H1 (cell line): Measurements from ENCODE around the gene ANKRD53. TPM values are rescaled to one million over a fixed set of nuclear protein-coding genes. Genes with fewer than 3 reads are reported as not detected.

Source experiments
- CTCF ChIA-PET: fragments of 300-600 bp; sonication (Branson Sonifier 250); formaldehyde crosslinking; loops from one replicate; lab custom pipeline; 2021; ENCODE audit not compliant: partially characterized antibody; lab: Charles Lee
- POLR2A ChIA-PET: fragments of 300-600 bp; sonication (Branson Sonifier 250); formaldehyde crosslinking; loops from one replicate; lab custom pipeline; 2021; ENCODE audit warnings: inconsistent platforms; ENCODE audit not compliant: partially characterized antibody; lab: Charles Lee
- DNase-seq, 2 experiments: peaks; one replicate each; pipeline versions ENCODE4 v3.0.0 to v3.0.0-alpha.2; 2010 to 2022; ENCODE audit warnings: low spot score in 2 of 2, low read depth in 1 of 2, mixed read lengths in 1 of 2
- FAIRE-seq: peaks from 2 replicates; lab custom pipeline; 2011; peaks lifted over from hg19 to GRCh38; lab: Jason Lieb, UNC
- H2AFZ ChIP-seq: 2 replicates; pipeline ENCODE4 v1.8.1; 2012; ENCODE audit warnings: low read length, inconsistent platforms
- H2AK5ac ChIP-seq: 2 replicates; pipeline ENCODE4 v1.6.1; 2013; ENCODE audit warnings: low read depth, low read length
- H2BK120ac ChIP-seq: replicated peaks from 2 replicates; pipeline ENCODE3; 2013; ENCODE audit warnings: low read depth, low read length, inconsistent platforms
- H2BK12ac ChIP-seq: 2 replicates; pipeline ENCODE4 v1.6.1; 2013; ENCODE audit warnings: low read depth, low read length
- H2BK15ac ChIP-seq: 2 replicates; pipeline ENCODE4 v1.6.1; 2013; ENCODE audit warnings: low read length
- H2BK20ac ChIP-seq: 2 replicates; pipeline ENCODE4 v1.6.1; 2013; ENCODE audit warnings: low read length
- H2BK5ac ChIP-seq: 2 replicates; pipeline ENCODE4 v1.6.1; 2013; ENCODE audit warnings: low read depth, low read length
- H3K14ac ChIP-seq: 2 replicates; pipeline ENCODE4 v1.6.1; 2013; ENCODE audit warnings: inconsistent platforms; ENCODE audit not compliant: insufficient read length
- H3K18ac ChIP-seq: 2 replicates; pipeline ENCODE4 v1.6.1; 2013; ENCODE audit warnings: low read length; ENCODE audit errors: extremely low read depth
- H3K23ac ChIP-seq: 2 replicates; pipeline ENCODE4 v1.6.1; 2013; ENCODE audit warnings: inconsistent platforms; ENCODE audit not compliant: insufficient read length
- H3K23me2 ChIP-seq: 2 replicates; pipeline ENCODE4 v1.6.1; 2013; ENCODE audit warnings: low read depth, low read length
- H3K27ac ChIP-seq: 2 replicates; pipeline ENCODE4 v1.6.1; 2011; ENCODE audit warnings: low read depth, low read length, inconsistent platforms
- H3K27me3 ChIP-seq, 4 experiments: replicated peaks in 1 of 4; 1 replicate in 1 of 4; 2 replicates in 3 of 4; pipeline versions ENCODE4 v1.6.1 to v1.8.1; 2011 to 2013; ENCODE audit warnings: low read length in 3 of 4, mild to moderate bottlenecking in 3 of 4, inconsistent platforms in 2 of 4, mixed read lengths in 2 of 4, moderate library complexity in 1 of 4; ENCODE audit not compliant: control insufficient read depth in 3 of 4, insufficient read depth in 3 of 4; ENCODE audit errors: extremely low read depth in 1 of 4
- H3K36me3 ChIP-seq, 4 experiments: 2 replicates each; pipeline versions ENCODE4 v1.6.1 to v1.8.1; 2011 to 2013; ENCODE audit warnings: mild to moderate bottlenecking in 4 of 4, low read length in 3 of 4, moderate library complexity in 2 of 4, control low read depth in 1 of 4, inconsistent platforms in 1 of 4; ENCODE audit not compliant: insufficient read depth in 4 of 4, control insufficient read depth in 2 of 4
- H3K4ac ChIP-seq: replicated peaks from 2 replicates; pipeline ENCODE3; 2013; ENCODE audit warnings: low read length, low read depth, mixed read lengths, inconsistent platforms; ENCODE audit not compliant: insufficient read length
- H3K4me1 ChIP-seq, 4 experiments: replicated peaks in 1 of 4; 1 replicate in 1 of 4; 2 replicates in 3 of 4; pipeline versions ENCODE4 v1.6.1 to v1.8.1; 2011 to 2013; ENCODE audit warnings: low read length in 3 of 4, inconsistent platforms in 2 of 4, mixed read lengths in 1 of 4; ENCODE audit not compliant: insufficient read depth in 4 of 4, control insufficient read depth in 3 of 4
- H3K4me2 ChIP-seq, 2 experiments: 2 replicates each; pipeline versions ENCODE4 v1.6.1 to v1.8.1; 2011 to 2013; ENCODE audit warnings: low read depth in 2 of 2, low read length in 2 of 2, control low read depth in 1 of 2, inconsistent platforms in 1 of 2, mild to moderate bottlenecking in 1 of 2; ENCODE audit not compliant: insufficient read depth in 1 of 2
- H3K4me3 ChIP-seq, 4 experiments: fragments of 200-600, 300-600 bp in 1 of 4; sonication (generic), shearing (Covaris generic), sonication (Bioruptor Twin) in 1 of 4; 2 replicates each; pipeline versions ENCODE4 v1.5.1 to v1.8.1; 2011 to 2016; ENCODE audit warnings: low read length in 4 of 4, low read depth in 3 of 4, control low read depth in 2 of 4, inconsistent platforms in 2 of 4, mild to moderate bottlenecking in 2 of 4, mixed read lengths in 1 of 4, moderate library complexity in 1 of 4; ENCODE audit not compliant: insufficient read depth in 2 of 4; ENCODE audit errors: extremely low read depth in 1 of 4
- H3K56ac ChIP-seq: replicated peaks from 2 replicates; pipeline ENCODE3; 2013; ENCODE audit warnings: low read depth, mild to moderate bottlenecking, mixed read lengths, low read length, inconsistent platforms; ENCODE audit not compliant: insufficient read length
- H3K79me1 ChIP-seq: 2 replicates; pipeline ENCODE4 v1.6.1; 2013; ENCODE audit warnings: low read depth, low read length, control low read depth
- H3K79me2 ChIP-seq, 2 experiments: 2 replicates each; pipeline versions ENCODE4 v1.6.1 to v1.8.1; 2012 to 2013; ENCODE audit warnings: low read length in 2 of 2, mild to moderate bottlenecking in 2 of 2, inconsistent platforms in 1 of 2; ENCODE audit not compliant: insufficient read depth in 2 of 2, control insufficient read depth in 1 of 2
- H3K9ac ChIP-seq, 4 experiments: replicated peaks in 1 of 4; 1 replicate in 1 of 4; 2 replicates in 3 of 4; pipeline versions ENCODE4 v1.6.1 to v1.8.1; 2011 to 2013; ENCODE audit warnings: low read depth in 3 of 4, low read length in 3 of 4, control low read depth in 2 of 4, mild to moderate bottlenecking in 2 of 4, moderate library complexity in 2 of 4, inconsistent platforms in 1 of 4; ENCODE audit errors: extremely low read depth in 1 of 4
- H3K9me3 ChIP-seq, 2 experiments: 2 replicates each; pipeline versions ENCODE4 v1.6.1 to v1.8.1; 2012 to 2013; ENCODE audit warnings: mild to moderate bottlenecking in 2 of 2, moderate library complexity in 2 of 2, control low read depth in 1 of 2, inconsistent platforms in 1 of 2, low read depth in 1 of 2, low read length in 1 of 2, mixed read lengths in 1 of 2; ENCODE audit not compliant: insufficient read depth in 2 of 2
- H4K20me1 ChIP-seq, 2 experiments: replicated peaks in 1 of 2; 2 replicates each; pipeline versions ENCODE3 to v1.8.1; 2011 to 2013; ENCODE audit warnings: inconsistent platforms in 2 of 2, low read length in 2 of 2, mild to moderate bottlenecking in 1 of 2; ENCODE audit not compliant: insufficient read depth in 2 of 2, control insufficient read depth in 1 of 2
- H4K5ac ChIP-seq: 2 replicates; pipeline ENCODE4 v1.6.1; 2013; ENCODE audit warnings: low read length, low read depth, mixed read lengths, inconsistent platforms; ENCODE audit not compliant: insufficient read length
- H4K8ac ChIP-seq: 2 replicates; pipeline ENCODE4 v1.8.0; 2013; ENCODE audit warnings: mild to moderate bottlenecking, moderate library complexity, low read length, inconsistent platforms; ENCODE audit not compliant: insufficient read depth; ENCODE audit errors: extremely low read depth
- H4K91ac ChIP-seq: replicated peaks from 2 replicates; pipeline ENCODE3; 2013; ENCODE audit warnings: low read length, mixed read lengths, inconsistent platforms; ENCODE audit not compliant: insufficient read length
- EZH2 ChIP-seq: fragments of 200-600 bp; sonication (generic); IDR thresholded peaks from 2 replicates; pipeline ENCODE4 v1.7.1; 2012; ENCODE audit warnings: low read depth, mild to moderate bottlenecking, moderate library complexity, low read length, inconsistent platforms; ENCODE audit not compliant: severe bottlenecking
- SAP30 ChIP-seq: fragments of 300-600 bp; sonication (generic); IDR thresholded peaks from 2 replicates; pipeline ENCODE4 v1.7.1; 2012; ENCODE audit warnings: low read length, moderate library complexity, mild to moderate bottlenecking, inconsistent platforms; ENCODE audit not compliant: insufficient read depth, insufficient replicate concordance
- WGBS, 2 experiments: shearing (Covaris generic) in 1 of 2; methylation state at CpG; one replicate each; pipeline versions ENCODE4 v1.1.6 to v1.1.7; 2013 to 2015; ENCODE audit warnings: low lambda C conversion rate in 2 of 2, mixed read lengths in 2 of 2, inconsistent platforms in 1 of 2, low coverage in 1 of 2, missing lambda C conversion rate in 1 of 2; ENCODE audit not compliant: insufficient replicate concordance in 2 of 2, insufficient coverage in 1 of 2, insufficient read length in 1 of 2; ENCODE audit errors: extremely low coverage in 1 of 2, missing lambda C conversion rate in 1 of 2; 5-methylcytosine and 5-hydroxymethylcytosine counted together
- polyA plus RNA-seq, 7 experiments: library from polyadenylated mRNA; depleted of rRNA in 3 of 7; stranded (reverse) in 5 of 7; unstranded in 2 of 7; fragments of >200 nt in 5 of 7; fragments of 200-250 nt in 2 of 7; gene quantifications; 1 replicate in 5 of 7; 2 replicates in 1 of 7; 4 replicates in 1 of 7; pipeline versions ENCODE4 v1.2.1 to v1.2.3, GENCODE V29; 2011 to 2013; ENCODE audit warnings: missing spikeins in 2 of 7, mixed read lengths in 2 of 7
- total RNA-seq: library from RNA; stranded (reverse); fragmentation: NEBNext Ultra II Directional; extraction: Animal tissue kit (Norgen Biotek cat#: 25700); gene quantifications from 2 replicates; pipeline ENCODE4 v1.2.1, GENCODE V29; 2021

Gene ANKRD53
- total and polyA plus RNA-seq, 2 of the 8 experiments (the other 6 are each of a cell fraction or from before 2014, with no cell fraction given) = 0.39 to 0.70 TPM

- Histone ChIP-seq H3K23me2 (peaks cover 3% of the 10 kb centered on the region; the same call in 1 of the 2 replicates), H4K91ac (peak within 1 kb of the TSS; percentile 76), H2AK5ac (peak within 1 kb of the TSS; percentile 98), H3K27ac (no peak within 1 kb of the TSS), H3K79me2 (no peaks in the 10 kb centered on the region), H3K4me3 (no peak within 1 kb of the TSS), H2BK12ac (peak within 1 kb of the TSS; percentile 77), H3K9ac (no peak within 1 kb of the TSS), H2BK120ac (no peak within 1 kb of the TSS), H3K4me1 (peaks cover 7 to 41% (median 27%) of the 10 kb centered on the region in 4 experiments), H2BK5ac (no peak within 1 kb of the TSS; the same call in 1 of the 2 replicates), H3K27me3 (peaks cover 3 to 31% (median 27%) of the 10 kb centered on the region in 4 experiments), H3K56ac (no peak within 1 kb of the TSS), H2BK20ac (peak within 1 kb of the TSS; percentile 48; the same call in 1 of the 2 replicates), H3K36me3 (no peaks in the 10 kb centered on the region), H4K5ac (no peak within 1 kb of the TSS), H3K23ac (no peak within 1 kb of the TSS), H3K4me2 (peak within 1 kb of the TSS in 1 of 2 experiments; percentile 41; a peak in 2 of 4 replicates), H3K79me1 (no peaks in the 10 kb centered on the region), H4K8ac (no peak within 1 kb of the TSS), H2BK15ac (no peak within 1 kb of the TSS), H2AFZ (no peak within 1 kb of the TSS), H3K18ac (no peak within 1 kb of the TSS; the same call in 1 of the 2 replicates), H3K14ac (no peak within 1 kb of the TSS), H4K20me1 (peaks cover 0 to 1% of the 10 kb centered on the region in 2 experiments), H3K4ac (no peak within 1 kb of the TSS), H3K9me3 (no peaks in the 10 kb centered on the region)
- ChIA-PET POLR2A (no interaction called here), CTCF (interaction anchor here (0.9 to 22.0 kb wide), 10 partner anchors 4 to 145 kb away, joined by 3 to 513 read pairs (median 4); partner anchors contain the start of genes ATP6V1B1 and FIGLA)
- FAIRE-seq = no peak
- peak in 1 of 2 experiments; percentile 51 for DNase-seq
- TF ChIP-seq SAP30 = no peak
- no peak for TF ChIP-seq EZH2
- WGBS, 2 experiments = 71% methylated on average over 13 of the region's 14 CpGs; no CpG with 5 or more reads in 1 of the 2 experiments
Measured at GRCh38 chr2:70935468-70936164, 42.8 kb upstream of the ANKRD53 start, which contains the start of gene ATP6V1B1. Gene ATP6V1B1, plus strand, starts transcription at chr2:70935900. Its CDS starts 55 bp downstream, at chr2:70935955.
